Measurements from ENCODE around the gene CEP85. TPM values are rescaled to one million over a fixed set of nuclear protein-coding genes. Genes with fewer than 3 reads are reported as not detected.

The CEP85 gene
- total and polyA plus RNA-seq, 9 of the 15 experiments (the other 6 are each of a cell fraction or from before 2014, with no cell fraction given): 42.1 to 140 (median 92.6) TPM

- no peak for TF ChIP-seq GABPA (tag; conservative IDR thresholded peaks at IDR 0.05; ENCODE audit: low read depth)
- peak in 1 of 2 experiments; percentile 58; a peak in 1 of 4 replicates for TF ChIP-seq RCOR1 (IDR thresholded peaks at IDR 0.05; ENCODE audit: borderline replicate concordance in 1 of 2, low read depth in 2 of 2, low read length in 2 of 2)
- peak; percentile 48; the same call in 1 of the 2 replicates for TF ChIP-seq TEAD4 (IDR thresholded peaks at IDR 0.05; ENCODE audit: low read length)
- no peak for TF ChIP-seq TEAD4 (CRISPR knock-in tag; IDR thresholded peaks at IDR 0.05; ENCODE audit: borderline replicate concordance)
- no peak for TF ChIP-seq ZBTB2 (IDR thresholded peaks at IDR 0.05)
- TF ChIP-seq, protein P1, sequence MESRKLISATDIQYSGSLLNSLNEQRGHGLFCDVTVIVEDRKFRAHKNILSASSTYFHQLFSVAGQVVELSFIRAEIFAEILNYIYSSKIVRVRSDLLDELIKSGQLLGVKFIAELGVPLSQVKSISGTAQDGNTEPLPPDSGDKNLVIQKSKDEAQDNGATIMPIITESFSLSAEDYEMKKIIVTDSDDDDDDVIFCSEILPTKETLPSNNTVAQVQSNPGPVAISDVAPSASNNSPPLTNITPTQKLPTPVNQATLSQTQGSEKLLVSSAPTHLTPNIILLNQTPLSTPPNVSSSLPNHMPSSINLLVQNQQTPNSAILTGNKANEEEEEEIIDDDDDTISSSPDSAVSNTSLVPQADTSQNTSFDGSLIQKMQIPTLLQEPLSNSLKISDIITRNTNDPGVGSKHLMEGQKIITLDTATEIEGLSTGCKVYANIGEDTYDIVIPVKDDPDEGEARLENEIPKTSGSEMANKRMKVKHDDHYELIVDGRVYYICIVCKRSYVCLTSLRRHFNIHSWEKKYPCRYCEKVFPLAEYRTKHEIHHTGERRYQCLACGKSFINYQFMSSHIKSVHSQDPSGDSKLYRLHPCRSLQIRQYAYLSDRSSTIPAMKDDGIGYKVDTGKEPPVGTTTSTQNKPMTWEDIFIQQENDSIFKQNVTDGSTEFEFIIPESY (CRISPR knock-in tag; IDR thresholded peaks at IDR 0.05): peak; percentile 89
These were observed 43.5 kb upstream of the CEP85 start, which contains the start of gene CATSPER4 (continued) for GRCh38 chr1:26190373-26190987.

Measured in K562 (cell line).